ENCODE data around the gene ATPAF2.

Gene ATPAF2

GRCh38 chr17:18038861-18039534, at the start of gene ATPAF2, which contains the start of gene GID4:
ATPAF2 (minus strand) TSS chr17:18039168; CDS start chr17:18039013, 155 bp downstream.
GID4 (plus strand) TSS chr17:18039408; CDS start chr17:18039465, 57 bp downstream.
- peak; percentile 100 for DNase-seq

DNA sequence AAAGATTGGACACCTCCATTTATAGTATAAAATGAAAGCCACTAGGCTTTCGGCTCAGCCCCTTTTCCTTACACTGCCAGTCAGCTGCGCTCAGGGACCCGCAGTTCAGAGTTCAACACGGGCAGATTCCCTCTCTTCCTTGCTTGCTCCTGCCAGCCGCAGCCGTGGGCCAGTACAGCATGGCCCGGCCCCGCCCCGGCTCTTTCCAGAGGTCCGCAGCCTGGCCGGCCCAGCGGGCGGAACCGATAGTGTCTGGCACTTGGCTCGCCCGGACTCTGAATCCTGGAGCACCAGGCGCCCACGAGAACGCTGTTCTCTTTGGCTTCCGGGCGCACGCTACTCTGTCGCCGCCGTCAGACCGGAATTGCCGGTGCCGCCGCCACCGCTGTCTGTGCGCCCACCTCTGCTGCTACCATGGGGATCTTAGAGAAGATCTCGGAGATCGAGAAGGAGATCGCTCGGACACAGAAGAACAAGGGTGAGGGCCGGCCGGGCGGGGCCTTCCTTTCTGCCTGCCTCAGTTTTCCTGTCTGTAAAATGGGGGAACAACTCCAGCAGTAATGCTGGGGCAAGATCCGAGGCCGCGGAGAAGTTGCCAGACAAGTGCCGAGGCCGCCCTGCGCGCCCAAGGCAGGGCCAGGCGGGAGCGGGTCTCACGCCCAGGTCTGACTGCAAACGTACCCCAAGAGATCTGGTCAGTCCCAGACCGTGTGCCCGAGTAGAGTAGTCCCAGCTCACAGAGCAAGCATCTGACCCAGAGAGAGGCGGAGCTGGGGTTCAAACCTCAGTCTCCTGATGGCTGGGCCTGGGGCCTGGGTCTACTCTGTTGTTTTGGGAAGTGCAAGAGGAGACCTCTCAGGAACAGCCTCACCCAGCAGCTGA, 48.9 kb upstream of the ATPAF2 start, which contains the start of gene DRG2:
TSS of gene DRG2 (plus strand) at position 339 of the 882 bp plus-strand sequence. CDS start at position 415, 76 bp downstream.
- peak; percentile 87 for DNase-seq

GRCh38 chr17:18084256-18084655, 45.3 kb upstream of the ATPAF2 start:
- no peak for DNase-seq

DNA sequence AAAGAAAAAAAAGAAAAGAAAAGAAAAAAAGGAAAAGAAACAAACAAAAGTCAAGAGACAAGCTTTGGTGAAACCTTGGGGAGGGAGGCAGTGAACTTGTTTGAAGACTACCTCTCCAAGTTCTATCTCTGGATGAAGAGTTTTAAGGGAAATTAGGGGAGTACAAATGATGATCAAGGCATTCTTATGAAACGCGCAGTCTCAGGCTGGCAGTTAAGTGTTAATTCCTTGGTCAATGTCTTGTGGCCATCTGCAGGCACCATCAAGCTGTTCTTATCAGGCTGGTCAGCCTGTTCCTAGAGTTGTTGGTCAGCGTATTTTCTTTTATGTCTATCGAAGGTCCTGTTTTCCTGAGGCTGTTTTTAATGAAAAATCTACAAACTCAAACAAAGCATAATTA, 40.6 kb upstream of the ATPAF2 start:
- DNase-seq: no peak

DNA sequence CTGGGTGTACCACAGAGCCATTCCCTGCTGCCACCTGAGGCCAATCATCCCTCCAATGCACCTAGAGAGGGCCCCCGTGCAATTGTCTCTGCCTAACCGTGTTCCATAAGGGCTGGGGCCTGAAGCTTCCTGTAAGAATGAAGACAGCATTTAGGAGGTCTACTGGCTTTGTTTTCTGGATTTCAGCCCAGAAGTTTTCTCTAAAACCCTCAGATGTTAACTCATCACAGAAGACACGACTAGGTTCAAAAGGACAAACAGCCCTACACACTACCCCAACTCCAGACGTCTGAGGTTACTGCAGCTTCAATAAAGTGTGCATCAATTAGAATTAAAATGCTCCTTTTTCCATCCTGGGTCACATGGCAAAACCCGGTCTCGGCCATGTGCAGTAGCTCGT, 38.0 kb upstream of the ATPAF2 start:
- no peak for DNase-seq

- no peak for DNase-seq
Measured at GRCh38 chr17:18074566-18075272, 35.8 kb upstream of the ATPAF2 start.

- DNase-seq: no peak
Measured at GRCh38 chr17:18071751-18072150, 32.8 kb upstream of the ATPAF2 start.

DNA sequence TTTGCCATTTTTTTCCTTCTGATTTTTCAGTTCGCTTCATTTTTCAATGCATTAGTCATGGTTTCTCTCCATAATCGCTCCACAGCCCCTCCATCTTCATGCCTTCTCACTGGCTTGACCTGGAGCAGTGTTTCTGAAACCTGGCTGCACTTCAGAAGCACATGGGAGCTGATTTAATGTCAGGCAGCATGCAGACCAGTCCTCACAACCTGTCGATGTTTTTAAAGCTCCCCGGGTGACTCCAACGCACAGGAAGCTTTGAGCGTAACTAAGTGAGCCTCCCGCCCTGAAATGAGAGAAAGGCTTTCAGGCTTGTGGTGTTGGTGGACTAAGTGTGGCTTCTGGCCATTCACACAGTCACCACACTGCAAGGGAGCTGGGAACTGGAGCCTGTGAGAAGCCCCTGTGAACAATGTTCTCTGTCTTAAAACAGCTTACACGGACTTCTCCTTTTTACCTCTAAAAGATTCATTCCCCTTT, 31.9 kb upstream of the ATPAF2 start:
- no peak for DNase-seq

GRCh38 chr17:18069101-18069500, 30.1 kb upstream of the ATPAF2 start:
- DNase-seq: no peak

GRCh38 chr17:18066866-18067265, 27.9 kb upstream of the ATPAF2 start:
- no peak for DNase-seq

GRCh38 chr17:18065546-18065945, 26.6 kb upstream of the ATPAF2 start:
- no peak for DNase-seq

GRCh38 chr17:18064053-18064452, 25.1 kb upstream of the ATPAF2 start:
- no peak for DNase-seq

- DNase-seq: no peak
Measured at GRCh38 chr17:18059283-18059682, 20.3 kb upstream of the ATPAF2 start.

DNA sequence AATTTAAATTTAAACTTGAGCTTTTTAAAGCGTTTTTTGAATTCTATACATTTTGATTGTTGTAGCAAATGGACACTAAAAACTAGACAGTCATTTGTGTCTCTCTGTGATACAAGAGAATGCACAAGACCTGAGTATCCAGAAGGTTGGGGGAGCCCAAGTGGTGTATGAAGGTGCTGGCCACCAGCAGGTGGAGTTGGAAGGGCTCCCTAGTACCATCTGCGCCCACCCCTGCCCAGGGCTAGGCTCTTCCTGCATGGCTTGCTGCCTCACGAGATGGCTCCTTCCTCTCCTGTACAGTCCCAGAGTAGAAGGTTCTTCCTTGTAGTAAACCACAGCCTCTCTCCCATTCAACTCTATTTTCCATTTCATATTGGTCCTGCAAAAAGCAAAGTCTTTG, 17.2 kb upstream of the ATPAF2 start:
- DNase-seq: no peak

- DNase-seq: no peak
Measured at GRCh38 chr17:18055597-18055996, 16.6 kb upstream of the ATPAF2 start.

- no peak for DNase-seq
Measured at GRCh38 chr17:18045691-18046350, 6.9 kb upstream of the ATPAF2 start.

GRCh38 chr17:18044609-18045008, 5.6 kb upstream of the ATPAF2 start:
- DNase-seq: no peak

GRCh38 chr17:18043491-18043890, 4.5 kb upstream of the ATPAF2 start:
- no peak for DNase-seq

DNA sequence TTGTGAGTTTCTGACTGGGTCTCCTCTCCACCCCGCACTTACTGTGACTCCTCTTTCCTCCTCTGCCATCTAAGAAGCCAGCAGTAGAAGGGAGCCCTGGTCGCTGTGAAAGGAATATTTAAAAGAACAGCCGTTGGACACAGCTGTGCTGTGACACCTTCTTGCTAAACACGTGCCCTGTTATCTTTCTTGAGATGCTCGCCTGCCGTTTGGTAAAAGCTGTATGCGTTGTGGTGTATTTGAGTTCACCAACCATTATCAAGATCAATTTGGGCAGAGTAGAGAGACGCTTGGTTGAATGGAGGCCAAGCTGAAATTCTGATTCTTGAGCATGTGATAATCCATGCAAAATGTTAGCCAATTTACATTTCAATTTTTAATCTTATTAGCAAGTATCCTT, 4.0 kb upstream of the ATPAF2 start:
- DNase-seq: no peak

- no peak for DNase-seq
Measured at GRCh38 chr17:18041776-18042175, 2.8 kb upstream of the ATPAF2 start.

- DNase-seq: no peak
Measured at GRCh38 chr17:18040261-18040858, 1.4 kb upstream of the ATPAF2 start.
